Activated T-cell treated with anti-CD3 and anti-CD28 coated beads, Interleukin-2, amount 50 U/mL, for 72 hours (primary cell): ENCODE data around the gene P3R3URF. TPM values are rescaled to one million over a fixed set of nuclear protein-coding genes. Genes with fewer than 3 reads are reported as not detected.

Experiments
- ATAC-seq, 2 donors: fragments of 150-1000 bp; cut with Tn5 transposase; replicated peaks in 1 of 2; 2 replicates each; pipeline ENCODE4 v1.10.0; 2021; ENCODE audit warnings: moderate library complexity in 2 of 2, mild to moderate bottlenecking in 1 of 2
- DNase-seq, 2 donors: peaks; one replicate each; pipeline ENCODE4 v3.0.0; 2021 to 2022; ENCODE audit warnings: mixed read lengths in 1 of 2
- H3K27ac Mint-ChIP-seq: one replicate; pipeline ENCODE4 v1.8.0; 2022; ENCODE audit warnings: mild to moderate bottlenecking, moderate library complexity, mixed read lengths
- H3K27me3 Mint-ChIP-seq: one replicate; pipeline ENCODE4 v1.8.0; 2022; ENCODE audit warnings: low read depth, mixed read lengths
- H3K36me3 Mint-ChIP-seq, 2 donors: one replicate each; pipeline ENCODE4 v1.8.0; 2022; ENCODE audit warnings: mixed read lengths in 2 of 2, mild to moderate bottlenecking in 1 of 2; ENCODE audit not compliant: insufficient read depth in 2 of 2
- H3K4me1 Mint-ChIP-seq: one replicate; pipeline ENCODE4 v1.8.0; 2022; ENCODE audit warnings: low read depth, mixed read lengths
- H3K4me3 Mint-ChIP-seq, 2 donors: one replicate each; pipeline ENCODE4 v1.8.0; 2022; ENCODE audit warnings: mild to moderate bottlenecking in 2 of 2, mixed read lengths in 2 of 2, moderate library complexity in 2 of 2
- H3K9me3 Mint-ChIP-seq, 2 donors: one replicate each; pipeline ENCODE4 v1.8.0; 2022; ENCODE audit warnings: mixed read lengths in 2 of 2
- total RNA-seq, 2 donors: library from RNA; stranded (reverse); gene quantifications; one replicate each; pipeline ENCODE4 v1.2.3, GENCODE V29; 2022

Gene P3R3URF
- total RNA-seq, 2 donors from 2014 or later: not detected

DNA sequence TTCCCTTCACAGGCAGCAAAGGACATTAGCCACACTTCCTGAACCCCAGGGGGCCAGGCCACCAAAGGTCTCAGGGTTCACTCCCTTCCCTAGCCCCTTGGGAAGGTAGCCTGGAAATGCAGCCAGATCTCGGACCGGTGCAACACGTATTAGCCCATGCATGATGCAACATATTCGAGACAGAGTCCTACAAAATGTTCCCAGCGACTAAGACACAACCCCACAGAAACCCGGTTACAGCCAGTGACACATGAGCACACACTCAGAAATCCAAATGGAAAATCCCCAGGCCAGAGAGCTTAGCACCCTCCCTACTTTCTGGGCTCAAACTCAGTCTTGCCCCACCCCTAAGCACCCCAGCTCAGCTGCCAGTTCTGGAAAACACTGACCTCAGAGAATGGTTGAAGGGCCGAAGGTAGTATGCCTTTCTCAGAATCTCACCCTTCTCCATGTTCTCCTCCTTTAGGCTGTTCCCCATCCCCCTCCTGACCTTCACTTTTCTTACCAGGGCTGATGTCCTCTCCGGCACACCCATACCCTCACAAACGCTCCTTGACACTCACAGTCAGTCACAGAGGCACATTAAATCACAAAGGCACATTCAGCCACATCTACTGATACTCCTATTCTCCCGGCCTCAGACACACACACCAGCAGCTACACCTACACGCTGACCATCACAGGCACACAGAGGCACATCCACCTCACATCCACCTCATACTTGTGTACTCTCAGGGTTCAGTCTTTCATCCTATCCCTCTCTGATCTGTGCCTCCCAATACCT is 1.6 kb downstream of the P3R3URF start, which contains the start of gene TSPAN1:
TSS of gene TSPAN1 (plus strand) at position 640 of the 784 bp plus-strand sequence. CDS start 6,021 bp downstream, outside the sequence.
- ATAC-seq: no peak
- no peak for DNase-seq
- Mint-ChIP-seq H3K36me3 (no peaks in the 10 kb centered on the region), H3K27me3 (no peaks in the 10 kb centered on the region), H3K27ac (no peak within 1 kb of the TSS), H3K9me3 (no peaks in the 10 kb centered on the region), H3K4me3 (no peak within 1 kb of the TSS), H3K4me1 (no peaks in the 10 kb centered on the region)

DNA sequence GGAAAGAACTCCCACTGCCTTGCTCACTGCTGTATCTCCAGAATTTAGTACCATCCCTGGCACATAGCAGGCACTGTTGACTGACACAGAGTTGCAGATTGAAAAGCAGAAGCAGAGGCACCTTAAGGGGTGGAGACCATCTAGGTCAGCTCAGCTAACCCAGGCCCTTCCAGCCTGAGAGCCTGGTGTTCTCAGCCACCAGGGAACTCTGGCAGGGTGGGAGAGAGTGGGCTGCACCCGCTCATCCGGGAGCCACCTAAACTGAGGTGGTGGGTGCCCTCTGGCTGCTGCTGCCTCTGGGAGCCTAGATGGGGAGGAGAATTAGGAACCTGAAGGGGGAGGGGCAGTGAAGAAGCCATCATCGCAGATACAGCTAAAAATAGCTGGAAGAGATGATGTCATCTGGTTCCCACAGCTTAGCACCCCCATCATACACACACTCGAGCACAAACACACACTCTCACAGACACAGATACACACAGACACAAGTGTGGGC is 2.9 kb downstream of the P3R3URF start:
- H3K4me3 Mint-ChIP-seq: no peak overlapping the region
- H3K27me3 Mint-ChIP-seq: no peaks in the 10 kb centered on the region
- no peaks in the 10 kb centered on the region for H3K36me3 Mint-ChIP-seq
- H3K27ac Mint-ChIP-seq: no peak overlapping the region
- no peaks in the 10 kb centered on the region for H3K4me1 Mint-ChIP-seq
- DNase-seq (no peak), ATAC-seq (no peak)
- no peaks in the 10 kb centered on the region for H3K9me3 Mint-ChIP-seq

DNA sequence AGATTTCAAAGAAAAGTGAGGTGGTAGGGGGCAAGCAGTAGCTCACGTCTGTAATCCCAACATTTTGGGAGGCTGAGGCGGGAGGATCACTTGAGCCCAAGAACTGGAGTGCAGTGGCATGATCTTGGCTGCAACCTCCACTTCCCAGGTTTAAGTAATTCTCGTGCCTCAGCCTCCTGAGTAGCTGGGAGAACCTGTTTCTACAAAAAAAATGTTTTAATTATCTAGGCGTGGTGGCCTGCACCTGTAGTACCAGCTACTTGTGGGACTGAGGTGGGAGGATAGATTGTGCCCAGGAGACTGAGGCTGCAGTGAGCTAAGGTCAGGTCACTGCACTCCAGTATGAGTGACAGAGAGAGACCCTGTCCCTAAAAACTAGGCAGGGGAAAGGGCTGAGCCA is 4.0 kb downstream of the P3R3URF start:
- H3K27me3 Mint-ChIP-seq: peaks cover 5% of the 10 kb centered on the region
- H3K4me1 Mint-ChIP-seq: peaks cover 5% of the 10 kb centered on the region
- no peak overlapping the region for H3K27ac Mint-ChIP-seq
- H3K9me3 Mint-ChIP-seq: no peaks in the 10 kb centered on the region
- no peaks in the 10 kb centered on the region for H3K36me3 Mint-ChIP-seq
- no peak for DNase-seq
- no peak overlapping the region for H3K4me3 Mint-ChIP-seq
- no peak for ATAC-seq

DNA sequence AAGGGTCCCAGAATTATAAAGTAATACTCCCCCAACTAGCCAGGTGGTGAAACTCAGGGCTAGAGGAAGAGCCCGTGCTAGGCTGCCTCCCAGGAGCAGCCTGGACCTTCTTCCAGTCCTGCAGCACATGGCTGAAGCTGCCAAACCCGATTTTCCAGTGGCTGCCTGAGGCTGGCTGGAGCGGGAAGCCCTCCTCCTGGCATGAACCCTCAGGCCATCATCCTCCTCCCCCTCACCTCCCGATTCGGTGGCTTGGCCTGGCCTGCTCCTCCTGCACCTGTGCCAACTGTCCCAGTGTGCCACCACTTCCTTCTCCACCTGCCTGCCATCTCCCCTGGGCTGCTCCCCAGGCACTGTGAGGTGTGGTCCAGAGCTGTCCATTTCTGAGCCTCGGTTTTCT is 4.4 kb downstream of the P3R3URF start:
- peaks cover 8% of the 10 kb centered on the region for H3K4me1 Mint-ChIP-seq
- peaks cover 5% of the 10 kb centered on the region for H3K27me3 Mint-ChIP-seq
- no peaks in the 10 kb centered on the region for H3K9me3 Mint-ChIP-seq
- H3K27ac Mint-ChIP-seq: no peak overlapping the region
- H3K4me3 Mint-ChIP-seq: no peak overlapping the region
- no peaks in the 10 kb centered on the region for H3K36me3 Mint-ChIP-seq
- DNase-seq: no peak
- no peak for ATAC-seq

DNA sequence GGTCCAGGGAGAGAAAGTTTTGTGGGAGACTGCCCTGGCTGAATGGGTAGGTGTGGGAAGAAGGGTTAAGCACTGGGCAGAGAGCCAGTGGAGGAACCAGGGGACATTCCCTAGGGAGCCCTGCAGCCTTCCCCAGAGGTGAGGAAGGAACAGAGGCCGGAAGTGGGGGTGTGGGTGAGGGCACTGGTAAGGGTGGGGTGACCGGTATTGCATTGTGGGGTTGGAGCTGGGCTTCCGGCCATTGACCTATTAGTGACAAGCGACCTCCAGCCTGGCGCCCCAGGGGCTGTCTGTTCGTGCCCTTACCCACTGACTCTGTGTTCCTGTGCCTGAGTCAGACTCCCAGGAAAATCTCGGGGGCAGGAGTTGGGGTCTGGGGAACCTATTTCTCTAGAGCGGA is 4.9 kb downstream of the P3R3URF start:
- Mint-ChIP-seq H3K4me3 (no peak overlapping the region), H3K36me3 (no peaks in the 10 kb centered on the region), H3K4me1 (peaks cover 14% of the 10 kb centered on the region), H3K27ac (no peak overlapping the region), H3K27me3 (peaks cover 5% of the 10 kb centered on the region), H3K9me3 (no peaks in the 10 kb centered on the region)
- DNase-seq (no peak), ATAC-seq (no peak)

DNA sequence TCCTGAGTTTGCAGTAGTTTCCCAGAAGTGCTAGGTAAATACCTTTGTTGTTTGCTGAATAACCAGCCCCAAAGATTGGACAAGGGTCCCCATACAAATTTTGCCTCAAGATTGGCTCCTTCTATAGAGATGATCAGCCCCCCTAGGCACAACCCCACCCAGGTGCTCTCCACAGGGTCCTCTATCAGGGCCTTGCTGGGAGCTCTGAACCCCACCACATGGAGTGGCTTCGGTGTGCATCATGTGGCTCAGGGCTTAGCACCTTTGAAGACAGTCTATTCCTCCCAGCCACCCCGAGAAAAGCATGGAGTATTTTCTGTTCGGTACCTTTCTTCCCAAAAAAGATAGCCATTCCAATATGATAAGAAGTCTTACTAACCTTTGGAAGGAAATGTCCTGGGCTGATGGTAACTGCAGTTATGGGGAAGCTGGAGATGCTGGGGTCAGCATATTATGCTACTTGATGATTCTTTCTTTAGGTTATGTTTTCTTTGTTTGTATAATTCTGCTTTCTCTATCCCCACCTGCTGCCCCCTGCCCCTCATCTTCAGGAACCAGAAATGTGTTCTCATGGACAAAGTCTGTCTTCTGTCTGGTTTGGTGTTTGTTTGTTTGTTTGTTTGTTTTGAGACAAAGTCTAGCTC is 6.4 kb downstream of the P3R3URF start:
- Mint-ChIP-seq H3K9me3 (no peaks in the 10 kb centered on the region), H3K4me1 (peaks cover 16% of the 10 kb centered on the region), H3K27ac (no peak overlapping the region), H3K4me3 (no peak overlapping the region), H3K27me3 (peaks cover 5% of the 10 kb centered on the region), H3K36me3 (no peaks in the 10 kb centered on the region)
- no peak for DNase-seq
- ATAC-seq: no peak

DNA sequence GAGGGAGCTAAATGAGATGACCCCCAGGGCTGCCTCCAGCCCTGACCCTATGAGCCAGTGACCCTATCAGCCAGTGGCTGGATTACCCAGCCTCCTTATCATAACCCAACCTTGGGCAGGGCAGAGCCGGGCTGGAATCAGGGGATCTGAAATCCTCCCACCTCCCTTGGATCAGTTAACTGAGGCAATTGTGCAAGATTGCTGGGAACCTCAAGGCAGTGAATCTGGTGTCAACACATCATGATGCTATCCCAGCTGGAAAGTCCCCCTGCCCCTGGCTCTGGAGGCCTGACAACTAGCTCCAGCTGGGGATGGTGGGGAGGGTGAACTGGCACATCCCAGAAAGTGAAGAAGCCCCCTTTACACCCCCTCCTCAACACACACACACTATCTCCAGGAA is 7.8 kb downstream of the P3R3URF start:
- DNase-seq (no peak), ATAC-seq (no peak)
- H3K4me1 Mint-ChIP-seq: peaks cover 16% of the 10 kb centered on the region
- H3K36me3 Mint-ChIP-seq: no peaks in the 10 kb centered on the region
- no peaks in the 10 kb centered on the region for H3K9me3 Mint-ChIP-seq
- H3K27ac Mint-ChIP-seq: no peak overlapping the region
- H3K27me3 Mint-ChIP-seq: peaks cover 5% of the 10 kb centered on the region
- H3K4me3 Mint-ChIP-seq: no peak overlapping the region

DNA sequence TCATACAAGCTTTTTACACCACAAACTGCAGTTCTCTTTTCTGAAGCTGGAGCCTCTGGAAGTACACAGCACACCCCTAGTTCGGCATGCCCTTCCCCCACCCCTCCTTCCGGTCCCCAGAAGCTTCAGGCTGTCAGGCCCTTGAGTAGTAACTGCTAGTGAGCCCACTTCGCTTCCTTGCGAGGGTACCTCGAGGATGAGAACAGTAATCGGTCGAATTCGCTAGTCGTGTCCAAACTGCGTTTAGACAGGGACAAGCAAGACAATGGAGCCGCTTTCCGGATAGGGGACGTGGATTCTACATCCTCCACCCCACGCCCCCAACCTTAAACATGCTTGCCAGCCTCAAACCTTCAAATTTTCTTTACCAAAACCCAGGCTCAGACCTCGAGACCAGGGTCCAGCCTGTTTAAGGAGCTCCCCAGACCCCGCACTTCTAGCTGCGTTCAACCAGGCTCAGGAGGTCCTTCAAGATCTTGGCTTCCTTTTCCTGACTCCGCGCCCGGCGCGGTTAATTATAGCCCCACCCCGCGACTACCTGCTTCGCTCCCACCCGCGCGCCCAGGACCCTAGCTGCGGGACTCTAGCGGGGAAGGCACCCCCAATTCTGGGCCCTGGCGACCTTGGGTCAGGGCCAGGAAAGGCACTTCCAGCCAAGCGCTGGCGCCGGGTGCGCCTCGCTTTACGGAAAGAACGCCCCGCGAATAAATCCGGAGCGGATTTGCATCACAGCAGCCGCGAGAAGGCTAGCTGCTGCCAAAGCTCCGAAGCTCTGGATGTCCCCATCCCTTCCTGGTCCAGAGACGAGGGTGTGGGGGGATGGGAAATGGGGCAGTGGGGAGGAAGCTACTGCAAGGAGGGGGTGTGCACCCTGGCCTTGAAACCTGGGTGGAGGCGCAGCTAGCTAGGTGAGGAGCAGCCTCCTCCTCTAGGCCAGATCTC is 9.5 kb downstream of the P3R3URF start:
- peak; percentile 52 to 54 for DNase-seq
- Mint-ChIP-seq H3K4me3 (peak overlapping the region; percentile 84 to 88), H3K4me1 (peaks cover 16% of the 10 kb centered on the region), H3K27ac (peak overlapping the region; percentile 80), H3K9me3 (no peaks in the 10 kb centered on the region), H3K36me3 (no peaks in the 10 kb centered on the region), H3K27me3 (peaks cover 5% of the 10 kb centered on the region)
- ATAC-seq: peak; percentile 76

DNA sequence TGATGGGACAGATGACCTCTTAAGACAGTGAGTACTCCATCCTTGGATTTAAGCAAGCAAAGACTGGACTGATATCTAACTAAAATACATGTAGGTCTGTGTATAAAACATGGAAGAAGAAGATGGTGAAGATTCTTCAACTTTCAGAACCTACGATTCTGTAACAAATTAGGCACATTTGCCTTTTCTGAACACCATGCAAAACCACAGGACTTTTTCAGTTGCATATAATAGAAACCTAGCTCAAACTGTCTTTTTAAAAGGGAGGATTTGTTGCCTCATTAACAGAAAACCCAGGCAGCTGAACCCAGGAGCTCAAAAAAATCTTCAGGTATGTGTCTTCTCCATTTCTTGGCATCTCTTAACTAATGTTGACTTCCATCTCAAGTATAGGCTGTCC is 16.1 kb downstream of the P3R3URF start:
- ATAC-seq (no peak), DNase-seq (no peak)
- no peaks in the 10 kb centered on the region for H3K9me3 Mint-ChIP-seq
- no peaks in the 10 kb centered on the region for H3K4me1 Mint-ChIP-seq
- no peak overlapping the region for H3K4me3 Mint-ChIP-seq
- no peaks in the 10 kb centered on the region for H3K27me3 Mint-ChIP-seq
- no peak overlapping the region for H3K27ac Mint-ChIP-seq
- H3K36me3 Mint-ChIP-seq: no peaks in the 10 kb centered on the region

DNA sequence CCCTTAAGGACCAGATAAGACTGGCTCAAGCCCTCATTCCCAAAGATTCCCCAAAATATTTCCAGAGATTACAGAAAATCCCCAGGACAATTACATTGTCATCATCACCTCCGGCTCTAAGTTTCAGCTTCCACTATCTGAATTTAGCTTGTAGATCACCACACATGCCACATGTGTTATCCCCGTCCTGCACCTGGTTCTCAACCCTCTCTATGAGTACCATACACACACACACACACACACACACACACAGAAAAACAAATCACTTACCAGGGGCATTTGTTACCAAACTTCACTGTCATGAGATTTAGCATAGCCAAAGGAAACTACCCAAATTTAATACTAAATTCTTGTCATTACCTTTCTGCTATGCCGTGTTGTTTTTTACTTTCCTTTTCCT is 16.8 kb downstream of the P3R3URF start:
- Mint-ChIP-seq H3K36me3 (no peaks in the 10 kb centered on the region), H3K27me3 (no peaks in the 10 kb centered on the region), H3K9me3 (no peaks in the 10 kb centered on the region), H3K4me3 (no peak overlapping the region), H3K27ac (no peak overlapping the region), H3K4me1 (no peaks in the 10 kb centered on the region)
- ATAC-seq: no peak
- DNase-seq: no peak

DNA sequence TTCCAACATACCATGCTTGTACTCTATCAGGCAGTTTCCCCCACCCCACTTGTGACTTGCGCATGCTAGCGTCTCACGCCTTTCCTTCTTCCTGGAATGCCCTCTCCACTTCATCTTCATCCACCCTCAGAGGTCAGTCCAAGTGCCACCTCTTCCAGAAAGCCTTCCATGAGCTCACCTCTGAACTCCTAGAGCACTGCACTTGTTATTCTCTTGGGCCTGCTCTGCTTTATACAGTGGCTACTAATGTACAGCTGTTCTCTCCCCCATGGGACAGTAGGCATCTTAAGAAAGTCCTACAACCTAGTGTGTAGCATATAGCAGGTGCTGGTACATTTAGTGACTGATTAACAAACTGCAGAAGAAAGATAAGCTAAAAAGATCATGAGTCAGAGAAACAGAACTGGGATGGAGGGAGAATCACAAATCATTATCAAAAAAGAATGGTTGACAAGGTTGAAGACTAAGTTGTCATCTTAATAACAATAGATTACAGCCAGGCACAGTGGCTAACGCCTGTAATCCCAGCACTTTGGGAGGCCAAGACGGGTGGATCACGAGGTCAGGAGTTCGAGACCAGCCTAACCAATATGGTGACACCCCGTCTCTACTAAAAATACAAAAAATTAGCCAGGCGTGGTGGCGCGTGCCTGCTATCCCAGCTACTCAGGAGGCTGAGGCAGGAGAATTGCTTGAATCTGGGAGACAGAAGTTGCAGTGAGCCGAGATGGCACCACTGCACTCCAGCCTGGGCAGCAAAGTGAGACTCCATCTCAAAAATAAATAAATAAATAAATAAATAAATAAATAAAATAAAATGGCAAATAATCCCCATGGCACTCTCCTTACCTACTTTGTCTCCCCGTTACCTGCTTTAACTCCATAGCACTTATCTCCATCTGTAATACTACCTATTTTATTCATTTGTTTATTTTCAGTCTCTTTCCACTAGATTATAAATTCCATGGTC is 17.7 kb downstream of the P3R3URF start:
- Mint-ChIP-seq H3K27ac (no peak overlapping the region), H3K36me3 (no peaks in the 10 kb centered on the region), H3K27me3 (no peaks in the 10 kb centered on the region), H3K4me1 (no peaks in the 10 kb centered on the region), H3K4me3 (no peak overlapping the region), H3K9me3 (no peaks in the 10 kb centered on the region)
- ATAC-seq: no peak
- no peak for DNase-seq

DNA sequence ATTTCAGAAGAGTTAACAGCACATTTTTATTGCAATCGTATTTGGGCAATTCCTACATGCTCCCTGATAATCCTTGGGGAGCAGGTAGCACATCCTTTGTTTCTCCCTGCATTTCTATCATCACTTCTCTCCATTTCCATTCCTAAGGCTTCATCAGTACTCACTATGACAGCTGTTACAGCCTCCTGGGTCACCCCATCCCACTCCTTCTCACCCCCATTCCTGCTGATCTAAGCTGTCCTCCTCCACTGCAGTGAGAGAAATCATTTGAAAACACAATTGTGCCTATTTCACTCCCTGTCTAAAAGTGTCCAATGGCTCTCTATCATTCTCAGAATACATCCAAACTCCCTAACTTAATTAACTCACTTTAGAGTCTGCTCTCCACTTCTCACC is 18.4 kb downstream of the P3R3URF start:
- Mint-ChIP-seq H3K4me1 (no peaks in the 10 kb centered on the region), H3K27ac (no peak overlapping the region), H3K27me3 (no peaks in the 10 kb centered on the region), H3K4me3 (no peak overlapping the region), H3K9me3 (no peaks in the 10 kb centered on the region), H3K36me3 (no peaks in the 10 kb centered on the region)
- DNase-seq: no peak
- ATAC-seq: no peak
